Measurements from ENCODE around the gene KLHDC7A.
A peak's percentile ranks its signal among the peaks of the same experiment; 100 is the strongest.

The KLHDC7A gene

DNA sequence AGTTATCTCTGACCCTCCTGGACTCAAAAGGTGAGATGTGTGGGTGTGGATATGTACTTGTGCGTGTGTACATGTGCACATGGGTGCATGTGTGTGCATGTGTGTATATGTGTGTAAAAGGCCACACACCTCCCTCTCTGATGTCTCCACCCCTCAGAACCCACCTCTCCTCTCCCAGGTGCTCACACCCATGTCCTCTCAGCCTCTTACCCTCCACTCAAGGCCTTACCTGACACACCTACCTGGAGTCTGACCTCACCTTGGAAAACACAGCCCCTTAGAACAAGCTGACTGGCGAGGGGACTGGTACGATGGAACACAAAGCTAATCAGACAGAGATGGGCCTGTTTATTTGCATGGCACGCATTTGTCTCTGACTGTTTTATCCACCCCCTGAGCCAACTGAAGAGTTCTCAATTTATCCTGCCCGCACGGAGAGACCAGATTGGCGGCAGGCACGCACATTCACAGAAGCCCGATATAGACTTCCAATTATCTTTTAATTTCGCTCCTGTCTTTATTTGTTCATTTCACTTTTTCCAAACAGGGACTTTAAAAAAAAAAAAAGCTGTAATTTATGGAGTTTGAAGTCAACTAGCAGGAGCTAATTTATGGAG is 6.1 kb upstream of the KLHDC7A start:
- no peak for DNase-seq
- Histone ChIP-seq H3K9me3 (ENCODE audit: control extremely low read depth in 1 of 5, control insufficient read depth in 4 of 5, insufficient read depth in 2 of 5, low read depth in 1 of 5, low read length in 4 of 5) (no peaks in the 10 kb centered on the region), H3K27ac (ENCODE audit: insufficient read depth in 1 of 2, low read depth in 1 of 2, low read length in 2 of 2, poor library complexity in 1 of 2, severe bottlenecking in 2 of 2) (no peak overlapping the region), H3K4me3 (ENCODE audit: control insufficient read depth in 1 of 7, extremely low read depth in 1 of 7, insufficient read depth in 4 of 7, low read depth in 2 of 7, low read length in 6 of 7) (no peak overlapping the region), H3K4me1 (ENCODE audit: control extremely low read depth in 1 of 4, control insufficient read depth in 4 of 4, insufficient read depth in 4 of 4, low read length in 3 of 4) (peaks cover 0 to 1% (median 0%) of the 10 kb centered on the region in 4 experiments), H3K36me3 (ENCODE audit: control insufficient read depth in 4 of 4, insufficient read depth in 4 of 4, low read length in 3 of 4) (no peaks in the 10 kb centered on the region), H3K27me3 (replicated peaks in 2 of 5; ENCODE audit: control insufficient read depth in 4 of 5, insufficient read depth in 5 of 5, low read length in 4 of 5) (peaks cover 0 to 13% (median 4%) of the 10 kb centered on the region in 5 experiments)
- CTCF ChIA-PET: no interaction called here
- WGBS (ENCODE audit: insufficient coverage): 89% methylated on average over 3 of the region's 10 CpGs
- POLR2A ChIA-PET: no interaction called here

DNA sequence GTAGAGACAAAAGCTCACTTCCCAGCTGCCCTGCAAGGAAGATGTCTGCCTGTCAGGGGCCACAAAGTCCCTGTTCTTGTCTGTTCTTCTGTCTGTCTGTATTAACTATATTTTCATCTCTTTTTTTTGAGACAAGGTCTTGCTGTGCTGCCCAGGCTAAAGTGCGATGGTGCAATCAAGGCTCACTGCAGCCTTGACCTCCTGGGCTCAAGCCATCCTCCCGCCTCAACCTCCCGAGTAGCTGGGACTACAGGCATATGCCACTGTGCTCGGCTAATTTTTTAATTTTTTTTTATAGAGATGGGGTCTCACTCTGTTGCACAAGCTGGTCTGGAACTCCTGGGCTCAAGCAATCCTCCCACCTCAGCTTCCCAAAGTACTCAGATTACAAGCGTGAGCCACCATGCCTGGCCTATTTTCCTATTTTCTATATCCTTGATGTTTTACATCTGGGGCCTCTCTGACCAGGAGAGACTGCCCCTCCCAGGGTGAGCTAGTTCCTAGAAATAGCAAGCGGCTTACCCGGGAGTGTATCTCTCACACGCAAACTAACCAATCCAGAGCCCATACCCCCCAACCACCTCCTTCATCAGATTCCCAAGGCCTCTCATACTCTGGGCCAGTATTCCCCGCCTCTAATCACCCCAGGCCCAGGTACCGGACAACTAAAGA is 5.4 kb upstream of the KLHDC7A start:
- Histone ChIP-seq H3K4me1 (ENCODE audit: control extremely low read depth in 1 of 4, control insufficient read depth in 4 of 4, insufficient read depth in 4 of 4, low read length in 3 of 4) (peaks cover 0 to 2% (median 0%) of the 10 kb centered on the region in 4 experiments), H3K27ac (ENCODE audit: insufficient read depth in 1 of 2, low read depth in 1 of 2, low read length in 2 of 2, poor library complexity in 1 of 2, severe bottlenecking in 2 of 2) (no peak overlapping the region), H3K4me3 (ENCODE audit: control insufficient read depth in 1 of 7, extremely low read depth in 1 of 7, insufficient read depth in 4 of 7, low read depth in 2 of 7, low read length in 6 of 7) (no peak overlapping the region), H3K27me3 (replicated peaks in 2 of 5; ENCODE audit: control insufficient read depth in 4 of 5, insufficient read depth in 5 of 5, low read length in 4 of 5) (peaks cover 0 to 13% (median 5%) of the 10 kb centered on the region in 5 experiments), H3K9me3 (ENCODE audit: control extremely low read depth in 1 of 5, control insufficient read depth in 4 of 5, insufficient read depth in 2 of 5, low read depth in 1 of 5, low read length in 4 of 5) (no peaks in the 10 kb centered on the region), H3K36me3 (ENCODE audit: control insufficient read depth in 4 of 4, insufficient read depth in 4 of 4, low read length in 3 of 4) (no peaks in the 10 kb centered on the region)
- 84% methylated on average over 5 of the region's 10 CpGs for WGBS (ENCODE audit: insufficient coverage)
- ChIA-PET CTCF (no interaction called here), POLR2A (no interaction called here)
- no peak for DNase-seq

DNA sequence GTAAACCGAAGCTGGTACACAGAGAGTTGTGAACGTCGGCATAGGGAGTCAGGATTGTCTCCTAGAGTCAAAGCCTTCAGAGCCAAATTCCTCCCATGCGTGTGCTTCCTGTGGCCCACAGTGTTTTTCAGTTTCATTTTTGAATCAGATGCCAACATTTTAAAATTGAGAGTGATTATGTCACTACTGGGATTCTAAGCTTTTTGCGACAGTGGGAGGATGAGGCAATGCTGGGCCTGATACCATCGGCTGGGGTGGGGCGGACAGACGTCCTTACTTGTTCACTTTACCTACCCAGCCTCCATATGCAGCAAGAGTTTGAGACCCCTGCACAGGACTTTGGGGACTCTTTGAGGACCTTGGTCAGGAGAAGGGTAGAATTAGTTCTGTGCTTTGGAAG is 1.3 kb upstream of the KLHDC7A start:
- ChIA-PET POLR2A (no interaction called here), CTCF (no interaction called here)
- H3K27ac ChIP-seq (ENCODE audit: insufficient read depth in 1 of 2, low read depth in 1 of 2, low read length in 2 of 2, poor library complexity in 1 of 2, severe bottlenecking in 2 of 2): no peak overlapping the region
- H3K9me3 ChIP-seq (ENCODE audit: control extremely low read depth in 1 of 5, control insufficient read depth in 4 of 5, insufficient read depth in 2 of 5, low read depth in 1 of 5, low read length in 4 of 5): no peaks in the 10 kb centered on the region
- peaks cover 0 to 2% (median 0%) of the 10 kb centered on the region in 4 experiments for H3K4me1 ChIP-seq (ENCODE audit: control extremely low read depth in 1 of 4, control insufficient read depth in 4 of 4, insufficient read depth in 4 of 4, low read length in 3 of 4)
- WGBS (ENCODE audit: insufficient coverage): 70% methylated on average over 4 of the region's 8 CpGs
- peaks cover 0 to 18% (median 2%) of the 10 kb centered on the region in 5 experiments for H3K27me3 ChIP-seq (replicated peaks in 2 of 5; ENCODE audit: control insufficient read depth in 4 of 5, insufficient read depth in 5 of 5, low read length in 4 of 5)
- peak in 2 of 3 donors; percentile 2 to 10 for DNase-seq
- H3K4me3 ChIP-seq (ENCODE audit: control insufficient read depth in 1 of 7, extremely low read depth in 1 of 7, insufficient read depth in 4 of 7, low read depth in 2 of 7, low read length in 6 of 7): no peak overlapping the region
- no peaks in the 10 kb centered on the region for H3K36me3 ChIP-seq (ENCODE audit: control insufficient read depth in 4 of 4, insufficient read depth in 4 of 4, low read length in 3 of 4)

DNA sequence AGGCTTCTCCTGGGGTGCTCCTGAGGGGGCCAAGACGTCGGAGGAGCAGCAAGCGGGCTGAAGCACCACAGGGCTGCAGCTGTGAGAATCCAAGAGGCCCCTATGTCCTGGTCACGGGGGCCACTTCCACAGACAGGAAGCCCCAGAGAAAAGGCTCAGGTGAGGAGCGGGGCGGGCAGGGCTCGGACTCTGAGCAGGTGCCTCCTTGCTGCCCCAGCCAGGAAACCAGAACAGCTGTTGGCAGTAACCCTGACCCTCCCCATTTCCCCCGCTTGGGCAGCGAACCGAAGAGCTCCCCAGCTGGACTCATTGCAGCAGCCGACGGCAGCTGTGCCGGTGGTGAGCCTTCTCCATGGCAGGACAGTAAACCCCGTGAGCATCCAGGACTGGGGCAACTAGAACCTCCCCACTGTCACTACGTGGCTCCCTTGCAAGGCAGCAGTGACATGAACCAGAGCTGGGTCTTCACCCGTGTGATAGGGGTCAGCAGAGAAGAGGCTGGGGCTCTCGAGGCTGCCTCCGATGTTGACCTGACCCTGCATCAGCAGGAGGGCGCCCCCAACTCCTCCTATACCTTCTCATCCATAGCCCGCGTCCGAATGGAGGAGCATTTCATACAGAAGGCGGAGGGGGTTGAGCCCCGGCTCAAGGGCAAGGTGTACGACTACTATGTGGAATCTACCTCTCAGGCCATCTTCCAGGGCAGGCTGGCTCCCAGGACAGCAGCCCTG is 625 bp downstream of the KLHDC7A start:
- ChIA-PET CTCF (no interaction called here), POLR2A (no interaction called here)
- peak in 2 of 3 donors; percentile 3 to 14 for DNase-seq
- Histone ChIP-seq H3K27ac (ENCODE audit: insufficient read depth in 1 of 2, low read depth in 1 of 2, low read length in 2 of 2, poor library complexity in 1 of 2, severe bottlenecking in 2 of 2) (no peak overlapping the region), H3K36me3 (ENCODE audit: control insufficient read depth in 4 of 4, insufficient read depth in 4 of 4, low read length in 3 of 4) (no peaks in the 10 kb centered on the region), H3K27me3 (replicated peaks in 2 of 5; ENCODE audit: control insufficient read depth in 4 of 5, insufficient read depth in 5 of 5, low read length in 4 of 5) (peaks cover 0 to 23% (median 2%) of the 10 kb centered on the region in 5 experiments), H3K4me3 (ENCODE audit: control insufficient read depth in 1 of 7, extremely low read depth in 1 of 7, insufficient read depth in 4 of 7, low read depth in 2 of 7, low read length in 6 of 7) (no peak overlapping the region), H3K9me3 (ENCODE audit: control extremely low read depth in 1 of 5, control insufficient read depth in 4 of 5, insufficient read depth in 2 of 5, low read depth in 1 of 5, low read length in 4 of 5) (no peaks in the 10 kb centered on the region), H3K4me1 (ENCODE audit: control extremely low read depth in 1 of 4, control insufficient read depth in 4 of 4, insufficient read depth in 4 of 4, low read length in 3 of 4) (peaks cover 0 to 2% (median 0%) of the 10 kb centered on the region in 4 experiments)
- 73% methylated on average over 22 of the region's 25 CpGs for WGBS (ENCODE audit: insufficient coverage)

DNA sequence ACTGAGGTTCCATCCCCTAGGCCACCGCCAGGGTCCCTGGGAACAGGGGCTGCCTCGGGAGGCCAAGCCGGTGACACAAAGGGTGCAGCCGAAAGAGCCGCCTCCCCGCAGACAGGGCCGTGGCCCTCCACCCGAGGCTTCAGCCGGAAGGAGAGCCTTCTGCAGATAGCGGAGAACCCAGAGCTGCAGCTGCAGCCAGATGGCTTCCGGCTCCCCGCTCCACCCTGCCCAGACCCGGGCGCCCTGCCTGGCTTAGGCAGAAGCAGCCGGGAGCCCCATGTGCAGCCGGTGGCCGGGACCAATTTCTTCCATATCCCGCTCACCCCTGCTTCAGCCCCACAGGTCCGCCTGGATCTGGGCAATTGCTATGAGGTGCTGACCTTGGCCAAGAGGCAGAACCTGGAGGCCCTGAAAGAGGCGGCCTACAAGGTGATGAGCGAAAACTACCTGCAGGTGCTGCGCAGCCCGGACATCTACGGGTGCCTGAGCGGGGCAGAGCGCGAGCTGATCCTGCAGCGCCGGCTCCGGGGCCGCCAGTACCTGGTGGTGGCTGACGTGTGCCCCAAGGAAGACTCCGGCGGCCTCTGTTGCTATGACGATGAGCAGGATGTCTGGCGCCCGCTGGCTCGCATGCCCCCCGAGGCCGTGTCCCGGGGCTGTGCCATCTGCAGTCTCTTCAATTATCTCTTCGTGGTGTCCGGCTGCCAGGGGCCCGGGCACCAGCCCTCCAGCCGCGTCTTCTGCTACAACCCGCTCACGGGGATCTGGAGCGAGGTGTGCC is 1.4 kb downstream of the KLHDC7A start:
- ChIA-PET POLR2A (no interaction called here), CTCF (no interaction called here)
- H3K4me3 ChIP-seq (ENCODE audit: control insufficient read depth in 1 of 7, extremely low read depth in 1 of 7, insufficient read depth in 4 of 7, low read depth in 2 of 7, low read length in 6 of 7): no peak overlapping the region
- H3K36me3 ChIP-seq (ENCODE audit: control insufficient read depth in 4 of 4, insufficient read depth in 4 of 4, low read length in 3 of 4): no peaks in the 10 kb centered on the region
- no peak overlapping the region for H3K27ac ChIP-seq (ENCODE audit: insufficient read depth in 1 of 2, low read depth in 1 of 2, low read length in 2 of 2, poor library complexity in 1 of 2, severe bottlenecking in 2 of 2)
- WGBS (ENCODE audit: insufficient coverage): 93% methylated on average over 45 of the region's 49 CpGs
- H3K9me3 ChIP-seq (ENCODE audit: control extremely low read depth in 1 of 5, control insufficient read depth in 4 of 5, insufficient read depth in 2 of 5, low read depth in 1 of 5, low read length in 4 of 5): no peaks in the 10 kb centered on the region
- peaks cover 0 to 21% (median 2%) of the 10 kb centered on the region in 5 experiments for H3K27me3 ChIP-seq (replicated peaks in 2 of 5; ENCODE audit: control insufficient read depth in 4 of 5, insufficient read depth in 5 of 5, low read length in 4 of 5)
- H3K4me1 ChIP-seq (ENCODE audit: control extremely low read depth in 1 of 4, control insufficient read depth in 4 of 4, insufficient read depth in 4 of 4, low read length in 3 of 4): peaks cover 0 to 2% (median 0%) of the 10 kb centered on the region in 4 experiments
- DNase-seq: peak in 1 of 3 donors; percentile 4

DNA sequence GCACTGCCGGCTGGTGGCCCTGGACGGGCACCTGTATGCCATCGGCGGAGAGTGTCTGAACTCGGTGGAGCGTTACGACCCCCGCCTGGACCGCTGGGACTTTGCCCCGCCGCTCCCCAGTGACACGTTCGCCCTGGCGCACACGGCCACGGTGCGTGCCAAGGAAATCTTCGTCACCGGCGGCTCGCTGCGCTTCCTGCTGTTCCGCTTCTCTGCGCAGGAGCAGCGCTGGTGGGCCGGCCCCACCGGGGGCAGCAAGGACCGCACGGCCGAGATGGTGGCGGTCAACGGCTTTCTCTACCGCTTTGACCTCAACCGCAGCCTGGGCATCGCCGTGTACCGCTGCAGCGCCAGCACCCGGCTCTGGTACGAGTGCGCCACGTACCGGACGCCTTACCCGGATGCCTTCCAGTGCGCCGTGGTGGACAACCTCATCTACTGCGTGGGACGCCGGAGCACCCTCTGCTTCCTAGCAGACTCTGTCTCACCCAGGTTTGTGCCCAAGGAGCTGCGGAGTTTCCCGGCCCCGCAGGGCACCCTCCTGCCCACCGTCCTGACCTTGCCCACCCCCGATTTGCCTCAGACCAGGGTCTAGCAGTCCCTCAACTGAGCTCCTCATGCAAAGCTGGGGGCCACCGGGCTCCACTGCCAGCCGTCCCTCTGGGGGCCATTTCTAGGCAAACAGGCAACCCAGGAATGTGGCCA is 2.1 kb downstream of the KLHDC7A start:
- DNase-seq: no peak
- WGBS (ENCODE audit: insufficient coverage): 97% methylated on average over 52 of the region's 57 CpGs
- H3K4me1 ChIP-seq (ENCODE audit: control extremely low read depth in 1 of 4, control insufficient read depth in 4 of 4, insufficient read depth in 4 of 4, low read length in 3 of 4): peaks cover 0 to 2% (median 0%) of the 10 kb centered on the region in 4 experiments
- peaks cover 0 to 17% (median 2%) of the 10 kb centered on the region in 5 experiments for H3K27me3 ChIP-seq (replicated peaks in 2 of 5; ENCODE audit: control insufficient read depth in 4 of 5, insufficient read depth in 5 of 5, low read length in 4 of 5)
- no peaks in the 10 kb centered on the region for H3K9me3 ChIP-seq (ENCODE audit: control extremely low read depth in 1 of 5, control insufficient read depth in 4 of 5, insufficient read depth in 2 of 5, low read depth in 1 of 5, low read length in 4 of 5)
- POLR2A ChIA-PET: no interaction called here
- H3K4me3 ChIP-seq (ENCODE audit: control insufficient read depth in 1 of 7, extremely low read depth in 1 of 7, insufficient read depth in 4 of 7, low read depth in 2 of 7, low read length in 6 of 7): no peak overlapping the region
- CTCF ChIA-PET: no interaction called here
- no peaks in the 10 kb centered on the region for H3K36me3 ChIP-seq (ENCODE audit: control insufficient read depth in 4 of 4, insufficient read depth in 4 of 4, low read length in 3 of 4)
- no peak overlapping the region for H3K27ac ChIP-seq (ENCODE audit: insufficient read depth in 1 of 2, low read depth in 1 of 2, low read length in 2 of 2, poor library complexity in 1 of 2, severe bottlenecking in 2 of 2)
